NCI-H82 treated with DMSO at 0.1 percent for 48 hours (cell line): ENCODE results near the gene RNF151.
A peak's percentile ranks its signal among the peaks of the same experiment; 100 is the strongest.
"Not testable (repeated sequence)": the region's sequence is repeated elsewhere in the genome, so short reads cannot be mapped to it uniquely, and the experiment has no call there.

ENCODE experiments used
- DNase-seq: peaks from one replicate; lab custom pipeline; 2025; ENCODE audit not compliant: unreplicated experiment; lab: John Stamatoyannopoulos, UW

RNF151 gene

GRCh38 chr16:2007081-2007836, 40.6 kb downstream of the RNF151 start:
- no peak for DNase-seq

DNA sequence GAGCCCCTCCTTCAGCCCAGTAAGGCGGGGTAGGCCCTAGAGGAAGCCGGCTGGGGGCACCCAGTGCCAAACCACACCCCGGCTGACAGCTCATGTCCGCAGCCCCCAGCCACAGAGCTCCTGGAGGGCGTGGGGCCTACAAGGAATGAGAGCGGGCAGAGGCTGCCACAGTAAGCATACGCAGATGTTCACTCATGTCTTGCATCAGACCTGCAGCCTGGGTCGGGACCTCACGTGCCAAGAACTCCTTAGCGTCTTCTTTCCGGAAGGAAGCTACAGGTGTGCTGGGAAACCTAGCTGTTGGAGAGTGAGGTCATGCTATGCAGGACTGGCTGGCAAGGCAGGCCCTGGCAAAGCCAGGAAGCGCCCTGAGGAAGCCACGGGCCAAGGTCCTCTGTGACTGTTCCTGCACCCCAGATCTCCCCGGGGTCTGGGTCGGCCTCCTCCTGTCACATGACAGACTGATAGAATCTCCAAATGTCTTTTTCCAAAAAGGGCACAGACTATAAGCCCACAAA, 41.4 kb downstream of the RNF151 start:
- DNase-seq: no peak

DNA sequence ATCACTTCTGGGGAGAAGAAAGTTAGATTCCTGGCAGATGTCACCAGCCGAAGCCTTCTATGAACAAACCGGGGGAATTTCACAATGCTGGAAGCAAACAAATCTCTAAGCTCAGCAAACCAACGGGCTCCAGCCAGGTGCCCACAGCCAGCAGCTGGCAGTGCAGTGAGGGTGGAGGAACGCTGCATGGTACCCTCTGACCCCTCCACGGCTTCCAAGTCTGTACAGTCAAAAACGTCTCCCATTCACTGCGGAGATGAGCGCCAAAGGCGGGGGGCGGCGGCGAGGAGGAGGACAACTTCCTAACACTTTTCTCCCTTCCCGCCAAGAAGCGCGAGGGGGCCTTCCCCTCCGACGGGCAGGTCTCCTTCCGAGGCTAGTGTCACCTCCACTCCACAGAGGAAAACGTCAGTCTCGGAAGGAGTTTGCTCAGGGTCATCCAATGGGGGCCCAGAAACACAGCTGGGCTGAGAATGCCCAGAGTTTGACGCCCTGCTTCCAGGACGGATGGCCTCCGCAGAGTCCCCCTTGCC, 42.0 kb downstream of the RNF151 start:
- no peak for DNase-seq

GRCh38 chr16:2009164-2009711, 42.6 kb downstream of the RNF151 start:
- DNase-seq: no peak

DNA sequence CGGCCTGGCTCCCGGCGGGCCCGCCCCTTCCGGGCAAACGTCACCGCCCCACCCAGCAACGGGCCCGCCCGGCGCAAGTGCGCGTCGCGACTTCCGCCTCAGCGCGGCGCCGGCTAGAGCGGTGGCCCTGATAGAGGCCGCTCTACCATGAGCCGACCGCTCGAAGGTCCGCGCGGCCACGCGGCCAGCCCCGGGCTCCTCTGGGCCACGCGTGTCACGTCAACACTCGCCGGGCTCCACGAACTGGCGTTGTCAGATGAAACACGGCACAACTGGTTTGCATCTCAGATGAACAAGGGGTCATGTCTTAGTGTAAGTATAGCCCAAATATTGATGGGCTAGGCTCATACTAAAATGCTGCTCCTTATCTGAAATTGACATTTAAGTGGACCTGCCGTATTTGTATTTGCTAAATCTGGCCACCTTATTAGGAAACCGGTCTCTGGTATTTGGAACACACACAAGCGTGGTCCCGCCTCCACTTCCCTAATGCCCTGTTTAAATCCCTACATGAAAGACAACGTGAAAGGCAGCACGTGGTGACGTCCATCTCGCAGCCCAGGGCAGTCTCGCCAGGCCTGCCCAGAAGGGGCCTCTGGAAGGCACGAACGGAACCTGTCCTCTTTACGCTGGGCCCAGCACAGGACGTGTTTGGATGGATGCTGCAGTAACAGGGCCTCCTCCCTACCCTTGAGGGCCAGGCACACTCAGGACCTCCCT, 43.3 kb downstream of the RNF151 start, which contains the start of gene ZNF598:
ZNF598 (minus strand) TSS at position 31 of the 720 bp plus-strand sequence.
- peak; percentile 64 for DNase-seq

GRCh38 chr16:2011726-2012125, 45.1 kb downstream of the RNF151 start:
- DNase-seq: not testable (repeated sequence)

GRCh38 chr16:2013527-2013926, 46.9 kb downstream of the RNF151 start:
- DNase-seq: no peak

- DNase-seq: peak; percentile 70
These were observed 48.7 kb downstream of the RNF151 start for GRCh38 chr16:2015117-2015946.

DNA sequence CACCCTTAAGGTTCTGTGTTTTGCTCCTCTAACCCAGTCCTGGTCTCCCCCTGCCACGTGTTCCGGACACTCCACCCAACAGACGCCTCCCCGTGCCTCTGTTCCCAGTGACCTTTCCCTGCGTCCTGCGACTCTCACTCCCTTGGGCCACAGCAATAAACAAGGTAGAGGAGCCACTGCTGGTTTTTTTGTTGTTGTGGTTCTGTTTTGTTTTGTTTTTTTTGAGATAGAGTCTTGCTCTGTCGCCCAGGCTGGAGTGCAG, 49.2 kb downstream of the RNF151 start:
- no peak for DNase-seq

DNA sequence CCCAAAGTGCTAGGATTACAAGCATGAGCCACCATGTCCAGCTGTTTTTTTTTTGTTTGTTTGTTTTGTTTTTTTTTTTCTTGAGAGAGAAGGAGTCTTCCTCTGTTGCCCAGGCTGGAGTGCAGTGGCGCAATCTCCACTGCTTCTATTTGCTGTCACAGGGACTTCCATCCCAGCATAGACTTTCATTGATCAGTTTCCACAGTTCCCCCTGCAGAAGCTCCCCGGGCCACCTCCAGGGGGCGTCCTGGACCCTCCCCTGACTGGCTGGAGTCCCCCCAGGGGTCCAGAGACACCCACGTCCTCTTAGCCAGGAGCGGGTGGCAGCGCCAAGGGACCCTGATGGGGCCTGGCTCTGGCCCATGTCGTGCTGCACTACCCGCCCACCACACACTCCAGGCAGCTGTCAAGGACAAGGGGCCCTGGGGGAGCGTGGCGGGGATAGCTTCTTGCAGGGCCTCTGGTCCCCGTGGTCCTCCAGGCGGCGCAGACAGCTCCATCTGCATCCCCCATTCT, 49.8 kb downstream of the RNF151 start:
- DNase-seq: no peak
